GM12875 (cell line): ENCODE data around the gene GPR162.
"Not testable (repeated sequence)": the region's sequence is repeated elsewhere in the genome, so short reads cannot be mapped to it uniquely, and the experiment has no call there.

ENCODE experiments used
- H3K4me3 ChIP-seq: one replicate; pipeline ENCODE4 v1.5.1; 2011; ENCODE audit warnings: low read depth, low read length, control low read depth
- TF ChIP-seq, protein P1 (sequence below): IDR thresholded peaks from 2 replicates; pipeline ENCODE4 v1.5.1; 2011; ENCODE audit warnings: low read depth, mild to moderate bottlenecking, control low read depth, inconsistent platforms, low read length, moderate library complexity, borderline replicate concordance; ENCODE audit not compliant: insufficient read depth

Gene GPR162

DNA sequence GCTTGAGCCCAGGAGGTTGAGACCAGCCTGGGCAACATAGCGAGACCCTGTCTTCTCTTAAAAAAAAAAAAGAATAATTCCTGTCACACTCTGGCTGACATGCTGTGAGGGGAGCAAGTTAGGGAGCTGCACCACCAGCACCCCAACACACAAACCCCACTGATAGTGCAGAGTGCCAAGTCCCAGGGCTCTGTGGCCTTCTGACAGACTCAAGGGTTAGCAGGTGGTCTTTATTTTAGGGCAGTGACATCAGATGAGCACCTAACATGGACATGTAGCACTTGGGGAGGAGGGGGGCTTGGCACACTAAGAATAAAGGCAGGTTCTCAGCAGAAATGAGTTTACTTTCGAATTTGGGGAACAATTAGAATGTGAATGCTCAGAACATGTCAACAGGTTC lies 37.2 kb downstream of the GPR162 start:
- TF ChIP-seq, protein P1, sequence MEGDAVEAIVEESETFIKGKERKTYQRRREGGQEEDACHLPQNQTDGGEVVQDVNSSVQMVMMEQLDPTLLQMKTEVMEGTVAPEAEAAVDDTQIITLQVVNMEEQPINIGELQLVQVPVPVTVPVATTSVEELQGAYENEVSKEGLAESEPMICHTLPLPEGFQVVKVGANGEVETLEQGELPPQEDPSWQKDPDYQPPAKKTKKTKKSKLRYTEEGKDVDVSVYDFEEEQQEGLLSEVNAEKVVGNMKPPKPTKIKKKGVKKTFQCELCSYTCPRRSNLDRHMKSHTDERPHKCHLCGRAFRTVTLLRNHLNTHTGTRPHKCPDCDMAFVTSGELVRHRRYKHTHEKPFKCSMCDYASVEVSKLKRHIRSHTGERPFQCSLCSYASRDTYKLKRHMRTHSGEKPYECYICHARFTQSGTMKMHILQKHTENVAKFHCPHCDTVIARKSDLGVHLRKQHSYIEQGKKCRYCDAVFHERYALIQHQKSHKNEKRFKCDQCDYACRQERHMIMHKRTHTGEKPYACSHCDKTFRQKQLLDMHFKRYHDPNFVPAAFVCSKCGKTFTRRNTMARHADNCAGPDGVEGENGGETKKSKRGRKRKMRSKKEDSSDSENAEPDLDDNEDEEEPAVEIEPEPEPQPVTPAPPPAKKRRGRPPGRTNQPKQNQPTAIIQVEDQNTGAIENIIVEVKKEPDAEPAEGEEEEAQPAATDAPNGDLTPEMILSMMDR = no peak
- H3K4me3 ChIP-seq = no peak overlapping the region

DNA sequence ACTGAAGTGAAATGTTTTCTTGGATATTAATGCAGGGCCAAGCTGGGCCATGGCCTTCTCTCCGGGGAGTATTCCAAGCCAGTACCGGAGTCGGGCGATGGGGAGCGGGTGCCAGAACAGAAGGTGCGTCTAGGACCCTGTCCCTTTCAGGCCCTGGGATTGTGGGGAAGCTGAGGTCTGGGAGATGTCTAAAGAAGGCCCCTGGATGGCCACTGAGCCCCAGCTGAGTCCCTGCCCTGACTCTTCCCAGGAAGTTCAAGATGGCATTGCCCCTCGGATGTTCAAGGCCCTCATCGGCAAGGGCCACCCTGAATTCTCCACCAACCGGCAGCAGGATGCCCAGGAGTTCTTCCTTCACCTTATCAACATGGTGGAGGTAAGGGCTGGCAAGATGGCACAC lies 38.5 kb downstream of the GPR162 start:
- no peak overlapping the region for H3K4me3 ChIP-seq
- TF ChIP-seq, protein P1 = no peak

DNA sequence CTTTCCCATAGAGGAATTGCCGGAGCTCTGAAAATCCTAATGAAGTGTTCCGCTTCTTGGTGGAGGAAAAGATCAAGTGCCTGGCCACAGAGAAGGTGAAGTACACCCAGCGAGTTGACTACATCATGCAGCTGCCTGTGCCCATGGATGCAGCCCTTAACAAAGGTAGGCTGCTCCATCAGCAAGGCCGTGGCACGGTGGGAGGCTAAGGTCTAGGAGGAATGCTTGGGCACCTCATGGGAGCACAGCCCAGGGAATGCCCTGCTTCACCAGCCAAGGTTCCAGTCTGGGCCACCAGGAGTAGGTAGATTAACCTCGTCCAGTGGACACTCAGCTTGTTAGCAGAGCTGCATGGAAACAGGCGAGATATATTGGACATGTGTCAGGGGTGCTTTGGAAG lies 39.3 kb downstream of the GPR162 start:
- no peak overlapping the region for H3K4me3 ChIP-seq
- TF ChIP-seq, protein P1 = no peak

DNA sequence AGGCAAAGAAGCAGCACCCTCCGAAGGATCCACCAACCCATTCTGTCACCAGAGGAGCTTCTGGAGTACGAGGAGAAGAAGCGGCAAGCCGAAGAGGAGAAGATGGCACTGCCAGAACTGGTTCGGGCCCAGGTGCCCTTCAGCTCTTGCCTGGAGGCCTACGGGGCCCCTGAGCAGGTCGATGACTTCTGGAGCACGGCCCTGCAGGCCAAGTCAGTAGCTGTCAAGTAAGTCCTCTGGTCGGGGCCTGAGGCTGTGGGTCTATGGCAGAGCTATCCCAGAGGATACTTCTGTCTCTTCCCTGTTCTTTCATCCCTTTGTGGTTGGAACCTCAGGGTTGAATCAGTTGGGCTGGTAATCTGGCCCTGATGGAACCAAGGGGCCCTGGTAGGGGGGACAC lies 39.8 kb downstream of the GPR162 start:
- TF ChIP-seq, protein P1 = no peak
- no peak overlapping the region for H3K4me3 ChIP-seq

DNA sequence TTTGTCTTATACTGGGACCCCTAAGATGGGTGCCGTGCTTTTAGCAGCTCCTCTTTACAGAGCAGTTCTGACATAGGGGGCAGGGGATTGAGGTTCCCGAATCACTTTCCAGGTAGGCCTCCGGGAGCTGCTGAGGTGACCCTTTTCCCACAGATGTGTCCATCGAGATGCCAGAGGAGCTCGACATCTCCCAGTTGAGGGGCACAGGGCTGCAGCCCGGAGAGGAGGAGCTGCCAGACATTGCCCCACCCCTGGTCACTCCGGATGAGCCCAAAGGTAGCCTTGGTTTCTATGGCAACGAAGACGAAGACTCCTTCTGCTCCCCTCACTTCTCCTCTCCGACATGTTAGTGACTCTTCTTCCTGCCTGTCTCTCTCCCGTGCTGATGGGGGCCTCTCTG lies 41.4 kb downstream of the GPR162 start:
- H3K4me3 ChIP-seq = no peak overlapping the region
- TF ChIP-seq, protein P1 = no peak

DNA sequence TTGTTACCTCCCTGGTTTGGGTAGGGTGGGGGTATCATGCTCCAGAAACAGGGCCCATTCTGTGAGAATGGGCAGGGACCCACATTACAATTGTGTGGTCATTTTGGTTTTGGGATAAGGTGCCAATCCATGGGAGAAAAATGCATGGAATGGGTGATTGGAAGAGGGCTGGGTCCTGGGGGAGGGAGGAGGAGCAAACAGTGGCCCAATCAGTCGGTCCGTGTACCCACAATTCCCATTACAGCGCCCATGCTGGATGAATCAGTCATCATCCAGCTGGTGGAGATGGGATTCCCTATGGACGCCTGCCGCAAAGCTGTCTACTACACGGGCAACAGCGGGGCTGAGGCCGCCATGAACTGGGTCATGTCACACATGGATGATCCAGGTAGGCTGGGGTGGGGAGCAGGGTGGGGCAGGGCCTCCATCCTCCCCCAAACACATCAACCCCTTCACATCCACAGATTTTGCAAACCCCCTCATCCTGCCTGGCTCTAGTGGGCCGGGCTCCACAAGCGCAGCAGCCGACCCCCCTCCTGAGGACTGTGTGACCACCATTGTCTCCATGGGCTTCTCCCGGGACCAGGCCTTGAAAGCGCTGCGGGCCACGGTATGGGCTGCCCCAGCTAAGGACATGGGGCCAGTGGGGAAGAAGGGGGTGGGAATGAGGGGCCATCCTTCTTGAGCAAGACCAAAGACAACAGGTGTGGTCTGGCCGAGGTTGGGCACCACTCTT lies 42.1 kb downstream of the GPR162 start:
- no peak overlapping the region for H3K4me3 ChIP-seq
- TF ChIP-seq, protein P1 = no peak

DNA sequence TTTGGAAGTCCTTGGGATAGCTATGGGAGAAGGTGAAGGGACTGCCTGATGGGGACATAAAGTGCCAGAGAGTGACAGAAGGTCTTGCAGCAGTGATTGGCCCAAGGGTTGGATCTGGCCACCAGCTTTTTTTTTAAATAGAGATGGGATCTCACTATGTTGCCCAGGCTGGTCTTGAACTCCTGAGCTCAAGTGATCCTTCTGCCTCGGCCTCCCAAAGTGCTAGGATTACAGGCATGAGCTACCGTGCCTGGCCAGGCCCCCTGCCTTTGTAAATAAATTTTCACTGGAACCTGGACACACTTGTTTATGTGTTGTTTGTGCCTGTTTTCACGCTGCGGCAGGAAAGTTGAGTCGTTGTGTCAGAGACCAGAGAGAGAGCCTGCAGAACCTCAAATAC lies 43.7 kb downstream of the GPR162 start:
- not testable (repeated sequence) for H3K4me3 ChIP-seq
